HG03025 (cell line): ENCODE data around the gene SUZ12.
"Not testable (repeated sequence)": the region's sequence is repeated elsewhere in the genome, so short reads cannot be mapped to it uniquely, and the experiment has no call there.

Experiments
- ATAC-seq: cut with Tn5 transposase; IDR thresholded peaks from one replicate; pipeline ENCODE4 v1.9.1; 2021; ENCODE audit warnings: mild to moderate bottlenecking, moderate library complexity; ENCODE audit not compliant: unreplicated experiment, low FRiP score

The SUZ12 gene

DNA sequence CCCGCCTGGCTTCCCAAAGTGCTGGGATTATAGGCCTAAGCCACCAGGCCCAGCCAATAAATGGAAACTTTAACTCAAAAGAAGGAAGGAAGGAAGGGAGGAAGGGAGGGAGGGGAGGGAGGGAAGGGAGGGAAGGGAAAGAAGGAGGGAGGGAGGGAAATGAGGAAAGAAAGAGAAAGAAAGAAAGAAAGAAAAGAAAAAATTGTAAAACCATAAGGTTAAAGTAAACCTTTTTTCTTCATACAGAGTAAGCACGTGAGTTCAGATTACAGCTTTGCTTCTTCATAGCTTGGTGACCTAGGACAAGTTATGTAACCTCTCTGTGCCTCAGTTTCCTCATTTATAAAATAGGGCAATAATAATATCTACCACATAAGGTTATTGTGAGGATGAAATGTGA lies 96.4 kb downstream of the SUZ12 start:
- no peak for ATAC-seq

DNA sequence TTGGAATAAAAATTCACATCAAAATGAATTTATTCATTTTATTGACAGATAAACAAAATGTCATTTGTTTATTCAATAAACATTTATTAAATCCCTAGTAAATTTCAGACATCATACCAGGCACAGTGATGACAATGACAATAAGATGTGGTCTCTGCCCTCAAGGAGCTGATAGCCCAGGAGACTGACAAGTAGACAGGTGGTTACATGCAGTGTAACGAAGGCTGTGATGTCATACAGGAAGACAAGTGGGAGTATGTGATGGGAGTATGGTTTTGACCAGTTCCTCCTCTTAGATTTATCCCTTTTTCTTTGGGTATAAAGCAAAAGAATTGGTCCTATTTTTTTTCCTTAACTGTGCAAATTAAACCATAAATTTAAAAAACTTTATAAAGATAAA lies 97.0 kb downstream of the SUZ12 start:
- ATAC-seq = not testable (repeated sequence)

DNA sequence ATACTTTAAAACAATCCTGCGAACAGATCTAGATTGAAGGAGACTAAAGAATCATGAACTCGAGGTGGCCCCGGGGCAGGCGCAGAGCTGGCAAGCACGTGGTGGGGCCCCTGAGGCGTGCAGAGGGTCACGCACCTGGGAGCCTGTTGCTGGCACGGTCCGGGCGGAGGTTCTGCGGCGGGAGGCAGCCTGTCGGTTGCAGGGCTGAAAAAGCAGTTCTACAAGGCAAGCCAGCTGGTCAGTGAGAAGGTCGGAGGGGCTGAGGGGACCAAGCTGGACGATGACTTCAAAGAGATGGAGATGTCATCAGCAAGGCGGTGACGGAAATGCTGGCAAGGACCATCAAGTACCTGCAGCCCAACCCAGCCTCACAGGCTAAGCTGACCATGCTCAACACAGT lies 103.4 kb downstream of the SUZ12 start:
- ATAC-seq = not testable (repeated sequence)

DNA sequence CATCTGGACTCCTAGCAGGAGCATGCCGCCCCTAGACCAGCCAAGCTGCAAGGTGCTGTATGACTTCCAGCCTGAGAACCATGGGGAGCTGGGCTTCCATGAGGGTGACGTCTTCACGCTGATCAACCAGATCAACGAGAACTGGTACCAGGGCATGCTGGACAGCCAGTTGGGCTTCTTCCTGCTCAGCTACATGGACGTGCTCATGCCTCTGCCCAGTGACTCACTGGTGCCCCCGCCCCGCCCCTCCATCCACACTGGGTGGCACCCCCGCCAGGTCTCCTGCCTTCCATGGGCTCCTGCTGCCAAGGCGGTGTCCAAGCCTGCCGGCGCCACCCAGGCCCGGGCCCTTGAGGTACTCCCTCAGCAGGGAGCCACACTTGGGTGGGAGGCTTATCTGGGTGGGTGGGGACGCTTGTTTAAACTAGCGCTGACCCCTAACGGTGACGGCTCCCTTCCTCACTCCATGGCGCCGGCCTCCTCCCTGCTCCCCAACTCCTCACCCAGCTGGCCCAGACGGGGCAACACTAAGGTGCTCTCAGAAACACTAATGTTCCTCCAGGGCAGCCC lies 104.6 kb downstream of the SUZ12 start:
- ATAC-seq = not testable (repeated sequence)

DNA sequence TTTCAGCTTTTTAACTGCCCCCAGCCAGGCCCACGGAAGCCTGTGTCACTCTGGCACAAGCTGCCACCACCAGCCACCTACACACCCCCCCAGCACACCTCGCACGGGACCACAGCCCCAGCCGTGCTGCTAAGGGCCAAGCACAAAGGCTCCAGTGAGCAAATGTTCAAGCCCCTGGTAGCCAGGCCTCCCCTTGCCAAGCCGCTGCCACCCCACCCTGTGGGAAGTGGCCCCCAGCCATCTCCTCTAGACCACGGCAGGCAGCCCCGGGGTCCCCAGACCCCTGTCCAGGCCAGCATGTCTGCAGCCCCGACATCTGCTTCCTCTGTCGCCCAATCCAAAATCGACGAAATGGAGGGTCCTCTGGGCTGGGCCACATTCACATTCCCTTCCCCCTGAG lies 105.5 kb downstream of the SUZ12 start:
- ATAC-seq = not testable (repeated sequence)

DNA sequence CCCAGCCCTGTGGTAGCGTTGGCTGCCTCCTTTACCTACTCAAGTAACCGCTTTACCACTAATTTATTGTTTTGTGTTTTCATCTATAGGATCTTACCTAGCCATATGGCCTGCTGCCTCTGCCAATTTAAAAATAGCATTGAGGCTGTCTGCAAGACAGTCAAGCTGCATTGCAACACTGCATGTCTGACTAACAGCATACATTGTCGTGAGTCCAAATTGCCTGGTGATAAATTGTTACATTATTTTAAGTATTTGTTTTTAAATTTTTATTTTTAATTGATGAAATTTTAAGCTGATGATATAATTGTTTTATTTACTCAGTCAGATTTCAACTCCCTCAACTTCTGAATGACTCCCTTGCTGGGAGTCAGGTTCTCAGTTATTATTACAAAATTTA lies 108.8 kb downstream of the SUZ12 start:
- not testable (repeated sequence) for ATAC-seq

DNA sequence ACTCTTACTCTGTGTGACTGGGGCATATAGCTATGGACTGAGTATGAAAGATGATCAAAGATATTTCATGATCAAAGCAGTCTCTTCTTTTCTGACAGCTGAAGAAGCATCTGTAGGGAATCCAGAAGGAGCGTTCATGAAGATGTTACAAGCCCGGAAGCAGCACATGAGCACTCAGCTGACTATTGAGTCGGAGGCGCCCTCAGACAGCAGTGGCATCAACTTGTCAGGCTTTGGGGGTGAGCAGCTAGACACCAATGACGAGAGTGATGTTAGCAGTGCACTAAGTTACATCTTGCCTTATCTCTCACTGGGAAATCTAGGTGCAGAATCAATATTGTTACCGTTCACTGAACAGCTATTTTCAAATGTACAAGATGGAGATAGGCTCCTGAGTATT lies 110.9 kb downstream of the SUZ12 start:
- ATAC-seq = not testable (repeated sequence)
